Sigmoid colon (tissue), 7 donors: ENCODE measurements around the gene RBM5. TPM values are rescaled to one million over a fixed set of nuclear protein-coding genes. Genes with fewer than 3 reads are reported as not detected.

Source experiments
- DNase-seq: peaks from one replicate; pipeline ENCODE4 v3.0.0-alpha.2; 2019
- H3K27ac ChIP-seq, 4 donors: fragments of 200-600 bp; sonication (generic); one replicate each; pipeline ENCODE4 v1.5.1; 2016 to 2019; ENCODE audit warnings: mild to moderate bottlenecking in 1 of 4
- H3K27me3 ChIP-seq, 3 donors: fragments of 200-600 bp; sonication (generic); one replicate each; pipeline ENCODE4 v1.5.1; 2019; ENCODE audit warnings: mild to moderate bottlenecking in 1 of 3
- H3K36me3 ChIP-seq, 4 donors: fragments of 200-600 bp; sonication (generic); one replicate each; pipeline ENCODE4 v1.5.1; 2016 to 2019
- H3K4me1 ChIP-seq, 4 donors: fragments of 200-600 bp; sonication (generic); one replicate each; pipeline ENCODE4 v1.5.1; 2017 to 2019
- H3K4me3 ChIP-seq, 4 donors: fragments of 200-600 bp; sonication (generic); one replicate each; pipeline ENCODE4 v1.5.1; 2017 to 2019; ENCODE audit warnings: mild to moderate bottlenecking in 2 of 4, moderate library complexity in 1 of 4
- H3K9me3 ChIP-seq, 4 donors: fragments of 200-600 bp in 3 of 4; sonication (generic) in 3 of 4; one replicate each; pipeline versions ENCODE4 v1.5.1 to v1.6.1; 2013 to 2019
- CTCF ChIP-seq, 4 experiments: fragments of 450-650 bp in 3 of 4; fragments of 200-600 bp in 1 of 4; IDR thresholded peaks; one replicate each; pipeline ENCODE4 v1.5.1; 2016 to 2019; ENCODE audit warnings: antibody characterized with exemption in 4 of 4, mild to moderate bottlenecking in 3 of 4, moderate library complexity in 2 of 4
- EP300 ChIP-seq, 4 donors: sonication (generic); formaldehyde crosslinking; IDR thresholded peaks; one replicate each; pipeline ENCODE4 v1.6.1; 2017; ENCODE audit warnings: antibody characterized with exemption in 4 of 4
- POLR2A ChIP-seq, 2 donors: fragments of 450-650 bp; IDR thresholded peaks; one replicate each; pipeline ENCODE4 v1.6.1; 2016; ENCODE audit warnings: antibody characterized with exemption in 2 of 2, mild to moderate bottlenecking in 2 of 2, moderate library complexity in 2 of 2
- POLR2AphosphoS5 ChIP-seq, 4 donors: sonication (generic); formaldehyde crosslinking; IDR thresholded peaks; one replicate each; pipeline ENCODE4 v1.6.1; 2017; ENCODE audit warnings: antibody characterized with exemption in 4 of 4
- WGBS, 2 donors: extraction: QIAGEN DNeasy Blood & Tissue Kit; methylation state at CpG; one replicate each; pipeline ENCODE4 v1.1.7; 2013; 5-methylcytosine and 5-hydroxymethylcytosine counted together
- intact Hi-C: fragments of 100-400 bp; cut with DNase I; formaldehyde crosslinking; loops from one replicate; pipeline ENCODE4 v1.15.1; 2023
- polyA plus RNA-seq, 3 donors: library from polyadenylated mRNA; stranded (reverse); fragments of 200-250 nt; gene quantifications; one replicate each; pipeline ENCODE4 v1.2.3, GENCODE V29; 2013
- total RNA-seq, 4 donors: library from RNA; depleted of rRNA; stranded (reverse); fragments of >200 nt; gene quantifications; one replicate each; pipeline ENCODE4 v1.1.0, GENCODE V29; 2016
- donor health status: healthy with polysubstance abuse.
- donor health status: Bipolar disorder and iron deficiency.
- donor health status: healthy.

Gene RBM5
- total and polyA plus RNA-seq, 7 donors, result 19.4 to 294 (median 149) TPM

GRCh38 chr3:50100956-50101845 lies 12.5 kb downstream of the RBM5 start:
- no peaks in the 10 kb centered on the region for H3K27me3 ChIP-seq
- no peak for TF ChIP-seq POLR2AphosphoS5 (IDR thresholded peaks at IDR 0.05)
- TF ChIP-seq POLR2A (IDR thresholded peaks at IDR 0.05), result no peak
- TF ChIP-seq CTCF (IDR thresholded peaks at IDR 0.05), result no peak
- no peak for TF ChIP-seq EP300 (IDR thresholded peaks at IDR 0.05)
- WGBS, 2 donors, result 91 to 92% methylated on average over 4 of the region's 4 CpGs
- peaks cover 67 to 100% (median 92%) of the 10 kb centered on the region in 4 donors for H3K36me3 ChIP-seq
- intact Hi-C loops, result no loop called here
- no peaks in the 10 kb centered on the region for H3K9me3 ChIP-seq
- no peaks in the 10 kb centered on the region for H3K4me1 ChIP-seq
- no peak overlapping the region for H3K27ac ChIP-seq
- no peak for DNase-seq
- no peak overlapping the region for H3K4me3 ChIP-seq

DNA sequence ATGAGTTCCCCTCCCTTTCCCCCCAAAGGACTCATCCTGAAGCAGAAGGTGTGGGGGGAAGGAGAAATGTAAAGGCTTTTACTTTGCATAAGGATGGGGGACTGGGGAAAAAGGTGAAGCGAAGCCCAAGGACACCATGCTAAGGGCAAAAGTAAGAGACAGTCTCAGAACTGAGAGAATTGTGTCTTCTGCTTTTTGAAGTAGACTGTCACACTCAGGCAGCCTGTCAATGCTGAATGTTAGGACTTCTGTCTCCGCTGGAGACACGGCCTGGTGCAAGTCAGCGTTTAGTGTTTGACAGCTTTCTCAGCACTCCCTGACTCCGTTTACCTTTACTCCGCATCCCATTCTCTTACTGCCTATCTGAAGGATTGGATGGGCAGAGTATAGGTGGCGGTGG lies 13.8 kb downstream of the RBM5 start:
- no peaks in the 10 kb centered on the region for H3K27me3 ChIP-seq
- no peaks in the 10 kb centered on the region for H3K9me3 ChIP-seq
- H3K4me3 ChIP-seq, result no peak overlapping the region
- 95 to 97% methylated on average over 7 of the region's 7 CpGs for WGBS, 2 donors
- H3K27ac ChIP-seq, result no peak overlapping the region
- peaks cover 72 to 100% (median 92%) of the 10 kb centered on the region in 4 donors for H3K36me3 ChIP-seq
- intact Hi-C loops, result no loop called here
- no peaks in the 10 kb centered on the region for H3K4me1 ChIP-seq
- DNase-seq, result no peak
- TF ChIP-seq EP300 (IDR thresholded peaks at IDR 0.05) (no peak), CTCF (IDR thresholded peaks at IDR 0.05) (no peak), POLR2AphosphoS5 (IDR thresholded peaks at IDR 0.05) (no peak), POLR2A (IDR thresholded peaks at IDR 0.05) (no peak)

- Histone ChIP-seq H3K9me3 (no peaks in the 10 kb centered on the region), H3K36me3 (peaks cover 83 to 100% (median 96%) of the 10 kb centered on the region in 4 donors), H3K4me1 (no peaks in the 10 kb centered on the region), H3K27me3 (no peaks in the 10 kb centered on the region), H3K4me3 (no peak overlapping the region), H3K27ac (peak overlapping the region in 1 of 4 donors; percentile 35)
- intact Hi-C loops, result no loop called here
- no peak for DNase-seq
- TF ChIP-seq POLR2AphosphoS5 (IDR thresholded peaks at IDR 0.05) (no peak), EP300 (IDR thresholded peaks at IDR 0.05) (no peak), POLR2A (IDR thresholded peaks at IDR 0.05) (no peak), CTCF (IDR thresholded peaks at IDR 0.05) (no peak)
- WGBS, 2 donors, result 80 to 90% methylated on average over 5 of the region's 5 CpGs
These were observed 23.0 kb downstream of the RBM5 start for GRCh38 chr3:50111757-50112156.

DNA sequence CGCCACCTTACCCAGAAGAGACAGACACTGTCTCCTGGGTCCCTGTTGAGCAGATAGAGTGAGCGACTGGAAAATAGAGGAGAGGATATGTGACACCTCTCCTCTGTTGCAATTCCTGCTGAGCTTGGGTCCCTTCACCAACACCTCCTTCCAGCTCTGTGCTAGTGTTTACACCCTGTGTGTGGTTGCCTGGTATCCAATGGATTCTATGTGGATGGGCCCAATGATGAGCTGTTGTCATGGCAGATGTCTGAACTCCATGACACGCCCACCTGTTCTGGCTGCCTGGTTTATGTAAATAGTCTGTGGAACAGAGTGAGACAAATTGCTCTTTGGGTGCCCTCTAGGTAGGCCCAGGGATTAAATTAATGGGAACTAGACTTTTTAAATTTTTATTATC lies 23.7 kb downstream of the RBM5 start:
- 96 to 97% methylated on average over 3 of the region's 3 CpGs for WGBS, 2 donors
- intact Hi-C loops, result no loop called here
- Histone ChIP-seq H3K27ac (peak overlapping the region in 1 of 4 donors; percentile 35), H3K4me1 (no peaks in the 10 kb centered on the region), H3K9me3 (no peaks in the 10 kb centered on the region), H3K4me3 (no peak overlapping the region), H3K27me3 (no peaks in the 10 kb centered on the region), H3K36me3 (peaks cover 83 to 100% (median 96%) of the 10 kb centered on the region in 4 donors)
- TF ChIP-seq POLR2AphosphoS5 (IDR thresholded peaks at IDR 0.05), result no peak
- TF ChIP-seq CTCF (IDR thresholded peaks at IDR 0.05), result no peak
- TF ChIP-seq EP300 (IDR thresholded peaks at IDR 0.05), result no peak
- no peak for TF ChIP-seq POLR2A (IDR thresholded peaks at IDR 0.05)
- DNase-seq, result no peak
